ENCODE results near the gene LRMDA. TPM values are rescaled to one million over a fixed set of nuclear protein-coding genes. Genes with fewer than 3 reads are reported as not detected.

The LRMDA gene
- total RNA-seq, 1 donor from 2014 or later = 0.96 TPM

- Histone ChIP-seq H3K4me1 (no peaks in the 10 kb centered on the region), H3K27me3 (no peaks in the 10 kb centered on the region), H3K27ac (no peak overlapping the region), H3K4me3 (no peak overlapping the region), H3K36me3 (no peaks in the 10 kb centered on the region), H3K9me3 (no peaks in the 10 kb centered on the region)
- TF ChIP-seq, protein P1, sequence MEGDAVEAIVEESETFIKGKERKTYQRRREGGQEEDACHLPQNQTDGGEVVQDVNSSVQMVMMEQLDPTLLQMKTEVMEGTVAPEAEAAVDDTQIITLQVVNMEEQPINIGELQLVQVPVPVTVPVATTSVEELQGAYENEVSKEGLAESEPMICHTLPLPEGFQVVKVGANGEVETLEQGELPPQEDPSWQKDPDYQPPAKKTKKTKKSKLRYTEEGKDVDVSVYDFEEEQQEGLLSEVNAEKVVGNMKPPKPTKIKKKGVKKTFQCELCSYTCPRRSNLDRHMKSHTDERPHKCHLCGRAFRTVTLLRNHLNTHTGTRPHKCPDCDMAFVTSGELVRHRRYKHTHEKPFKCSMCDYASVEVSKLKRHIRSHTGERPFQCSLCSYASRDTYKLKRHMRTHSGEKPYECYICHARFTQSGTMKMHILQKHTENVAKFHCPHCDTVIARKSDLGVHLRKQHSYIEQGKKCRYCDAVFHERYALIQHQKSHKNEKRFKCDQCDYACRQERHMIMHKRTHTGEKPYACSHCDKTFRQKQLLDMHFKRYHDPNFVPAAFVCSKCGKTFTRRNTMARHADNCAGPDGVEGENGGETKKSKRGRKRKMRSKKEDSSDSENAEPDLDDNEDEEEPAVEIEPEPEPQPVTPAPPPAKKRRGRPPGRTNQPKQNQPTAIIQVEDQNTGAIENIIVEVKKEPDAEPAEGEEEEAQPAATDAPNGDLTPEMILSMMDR (IDR thresholded peaks at IDR 0.05) = no peak
- intact Hi-C loops (cut with DNase I) = no loop called here
- DNase-seq (ENCODE audit: low spot score in 2 of 2) = no peak
These were observed 811.5 kb downstream of the LRMDA start for GRCh38 chr10:76242956-76243355.

DNA sequence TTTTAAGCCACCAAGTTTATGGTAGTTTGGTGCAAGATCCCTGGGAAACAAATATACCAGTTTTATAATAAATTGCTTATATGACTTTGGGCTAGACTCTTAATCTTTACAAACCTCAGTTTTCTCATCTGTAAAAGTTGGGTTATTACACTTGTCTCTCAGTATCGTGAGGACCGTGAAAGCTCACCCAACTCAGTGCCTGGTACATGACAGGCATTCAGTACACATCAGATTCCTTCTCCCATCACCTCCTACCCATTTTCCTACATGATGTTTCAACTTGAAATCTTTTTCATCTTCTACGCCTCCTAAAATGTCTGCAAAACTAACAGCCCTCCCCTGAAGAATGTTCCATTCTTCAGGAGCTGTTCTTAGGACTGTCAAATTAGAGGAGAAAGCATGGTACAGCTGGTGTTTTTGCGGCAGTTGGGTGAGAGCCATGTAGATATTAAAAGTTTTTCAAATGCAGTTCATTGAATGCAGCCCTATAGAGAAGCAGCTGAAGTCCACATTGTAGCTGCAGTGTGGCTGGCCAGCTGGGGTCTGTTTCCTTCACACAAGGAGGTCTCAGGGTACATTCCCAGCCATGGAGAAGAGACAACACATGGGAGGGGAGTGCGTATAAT is 812.8 kb downstream of the LRMDA start:
- H3K27me3 ChIP-seq = no peaks in the 10 kb centered on the region
- H3K4me1 ChIP-seq = no peaks in the 10 kb centered on the region
- H3K9me3 ChIP-seq = no peaks in the 10 kb centered on the region
- H3K36me3 ChIP-seq = no peaks in the 10 kb centered on the region
- no peak overlapping the region for H3K27ac ChIP-seq
- DNase-seq (ENCODE audit: low spot score in 2 of 2) = no peak
- H3K4me3 ChIP-seq = no peak overlapping the region
- TF ChIP-seq, protein P1 (IDR thresholded peaks at IDR 0.05) = no peak
- intact Hi-C loops (cut with DNase I) = no loop called here

DNA sequence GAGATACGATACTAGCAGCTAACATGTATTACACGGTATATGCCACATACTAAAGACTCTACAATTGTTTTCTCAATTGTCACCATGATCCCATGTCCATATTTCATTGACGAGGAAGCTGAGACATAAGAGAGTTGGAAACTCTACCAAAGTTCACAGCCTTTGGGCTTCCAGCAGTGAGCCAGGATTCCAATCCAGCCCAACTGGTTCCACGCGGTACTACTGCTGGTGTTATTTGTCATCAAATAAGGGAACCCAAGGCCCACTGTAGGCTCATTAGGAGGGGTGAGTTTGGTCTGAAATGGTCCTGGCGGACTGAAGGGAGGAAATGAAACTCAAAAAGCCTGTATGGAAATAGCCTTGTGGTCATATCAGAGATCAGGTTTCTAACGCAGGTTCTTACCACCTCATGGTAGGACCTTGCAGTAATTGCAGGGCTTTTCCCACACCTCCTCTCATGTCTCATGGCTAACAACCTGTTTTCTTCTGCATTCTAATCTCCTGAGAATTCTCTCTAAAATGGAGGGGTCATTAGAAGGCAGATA is 814.6 kb downstream of the LRMDA start:
- Histone ChIP-seq H3K4me3 (no peak overlapping the region), H3K36me3 (no peaks in the 10 kb centered on the region), H3K9me3 (no peaks in the 10 kb centered on the region), H3K4me1 (no peaks in the 10 kb centered on the region), H3K27me3 (no peaks in the 10 kb centered on the region), H3K27ac (no peak overlapping the region)
- DNase-seq (ENCODE audit: low spot score in 2 of 2) = no peak
- intact Hi-C loops (cut with DNase I) = no loop called here
- TF ChIP-seq, protein P1 (IDR thresholded peaks at IDR 0.05) = no peak

DNA sequence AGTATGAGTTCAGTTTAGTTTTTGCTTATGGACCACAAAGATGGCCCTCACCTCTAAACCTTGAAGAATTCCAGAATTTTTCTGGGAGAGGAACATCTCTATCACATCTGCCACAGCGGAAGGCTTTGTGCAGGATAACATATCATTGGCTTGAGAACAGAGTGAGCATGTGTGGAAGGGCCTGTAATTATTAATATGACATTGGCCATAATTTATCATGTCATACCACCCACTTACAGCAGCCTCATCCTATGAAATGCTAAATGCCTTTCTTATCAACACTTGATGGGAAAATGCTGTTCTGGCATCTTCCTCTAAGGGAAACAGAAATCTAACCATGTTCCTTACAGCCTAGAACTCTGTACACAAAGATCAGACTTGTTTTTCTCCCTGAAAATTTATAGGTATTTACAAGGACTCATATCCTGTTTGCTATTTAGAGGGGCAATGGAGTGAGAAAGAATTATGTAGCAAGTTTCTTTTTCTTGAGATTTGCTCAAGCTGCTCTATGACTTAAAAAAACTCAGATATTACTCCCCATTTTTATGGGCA is 817.3 kb downstream of the LRMDA start:
- no peaks in the 10 kb centered on the region for H3K4me1 ChIP-seq
- TF ChIP-seq, protein P1 (IDR thresholded peaks at IDR 0.05) = no peak
- intact Hi-C loops (cut with DNase I) = no loop called here
- H3K27me3 ChIP-seq = no peaks in the 10 kb centered on the region
- H3K36me3 ChIP-seq = no peaks in the 10 kb centered on the region
- H3K27ac ChIP-seq = no peak overlapping the region
- H3K9me3 ChIP-seq = no peaks in the 10 kb centered on the region
- no peak for DNase-seq (ENCODE audit: low spot score in 2 of 2)
- no peak overlapping the region for H3K4me3 ChIP-seq

- no peak overlapping the region for H3K4me3 ChIP-seq
- H3K27ac ChIP-seq = no peak overlapping the region
- no peaks in the 10 kb centered on the region for H3K4me1 ChIP-seq
- intact Hi-C loops (cut with DNase I) = no loop called here
- no peaks in the 10 kb centered on the region for H3K9me3 ChIP-seq
- H3K27me3 ChIP-seq = no peaks in the 10 kb centered on the region
- DNase-seq (ENCODE audit: low spot score in 2 of 2) = no peak
- no peaks in the 10 kb centered on the region for H3K36me3 ChIP-seq
- TF ChIP-seq, protein P1 (IDR thresholded peaks at IDR 0.05) = no peak
These were observed 820.6 kb downstream of the LRMDA start for GRCh38 chr10:76251841-76252671.

Data from ascending aorta (tissue), 2 donors.